ENCODE results near the gene ADSS1.

The ADSS1 gene

GRCh38 chr14:104717137-104717536, 6.9 kb upstream of the ADSS1 start:
- H3K9me2 ChIP-seq (replicated peaks; ENCODE audit: control insufficient read depth, low read length), result no peaks in the 10 kb centered on the region
- H3K27ac ChIP-seq (ENCODE audit: low read depth, low read length), result no peak overlapping the region
- H3K36me3 ChIP-seq (ENCODE audit: control insufficient read depth, low read length), result peaks cover 5% of the 10 kb centered on the region; the same call in 1 of the 2 replicates
- H3K4me2 ChIP-seq (ENCODE audit: low read length), result no peak overlapping the region
- TF ChIP-seq CTCF (IDR thresholded peaks at IDR 0.05; ENCODE audit: low read depth, low read length, poor library complexity, severe bottlenecking), result no peak
- TF ChIP-seq EZH2phosphoT487 (IDR thresholded peaks at IDR 0.05; ENCODE audit: borderline replicate concordance, low read length), result no peak
- H3K79me2 ChIP-seq (ENCODE audit: control insufficient read depth, low read length), result no peaks in the 10 kb centered on the region
- no peaks in the 10 kb centered on the region for H3F3A ChIP-seq (ENCODE audit: control insufficient read depth, insufficient read depth)
- no peak overlapping the region for H3K4me3 ChIP-seq (ENCODE audit: low read length)
- H3K4me1 ChIP-seq (ENCODE audit: control insufficient read depth, low read length), result no peaks in the 10 kb centered on the region
- H3K9me3 ChIP-seq (ENCODE audit: control insufficient read depth, insufficient read depth, low read length), result no peaks in the 10 kb centered on the region
- no peaks in the 10 kb centered on the region for H4K20me1 ChIP-seq (ENCODE audit: control insufficient read depth, insufficient read depth, low read depth, low read length)
- no peaks in the 10 kb centered on the region for H3K27me3 ChIP-seq (ENCODE audit: control insufficient read depth, low read length)

- Histone ChIP-seq H3K4me3 (ENCODE audit: low read length) (no peak overlapping the region), H3K79me2 (ENCODE audit: control insufficient read depth, low read length) (no peaks in the 10 kb centered on the region), H3K36me3 (ENCODE audit: control insufficient read depth, low read length) (peaks cover 5% of the 10 kb centered on the region; the same call in 1 of the 2 replicates), H3K9me3 (ENCODE audit: control insufficient read depth, insufficient read depth, low read length) (no peaks in the 10 kb centered on the region), H3F3A (ENCODE audit: control insufficient read depth, insufficient read depth) (no peaks in the 10 kb centered on the region), H3K27me3 (ENCODE audit: control insufficient read depth, low read length) (no peaks in the 10 kb centered on the region), H3K27ac (ENCODE audit: low read depth, low read length) (no peak overlapping the region), H3K9me2 (replicated peaks; ENCODE audit: control insufficient read depth, low read length) (no peaks in the 10 kb centered on the region), H3K4me1 (ENCODE audit: control insufficient read depth, low read length) (no peaks in the 10 kb centered on the region), H3K4me2 (ENCODE audit: low read length) (no peak overlapping the region), H4K20me1 (ENCODE audit: control insufficient read depth, insufficient read depth, low read depth, low read length) (no peaks in the 10 kb centered on the region)
- TF ChIP-seq CTCF (IDR thresholded peaks at IDR 0.05; ENCODE audit: low read depth, low read length, poor library complexity, severe bottlenecking) (no peak), EZH2phosphoT487 (IDR thresholded peaks at IDR 0.05; ENCODE audit: borderline replicate concordance, low read length) (no peak)
Observed at GRCh38 chr14:104717646-104718045, 6.4 kb upstream of the ADSS1 start.

DNA sequence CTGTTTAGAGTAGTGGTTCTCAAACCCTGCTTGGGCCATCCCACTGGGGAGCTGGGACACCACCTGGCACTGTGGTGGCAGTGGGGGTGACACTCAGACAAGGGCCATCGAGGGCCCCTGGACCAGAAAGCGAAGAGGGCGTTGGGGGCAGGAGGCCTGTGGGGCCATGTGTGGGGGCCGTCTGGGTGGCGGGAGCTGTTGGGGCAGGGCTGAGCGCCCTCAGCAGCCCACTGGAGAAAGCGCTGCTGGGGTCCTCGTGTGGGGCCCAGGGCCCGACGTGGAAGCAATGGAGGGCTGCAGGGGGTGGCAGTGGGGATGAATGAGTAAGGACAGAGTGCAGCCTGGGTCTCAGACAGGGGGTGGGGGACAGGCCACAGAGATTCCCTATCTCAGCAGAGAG, 5.9 kb upstream of the ADSS1 start:
- TF ChIP-seq EZH2phosphoT487 (IDR thresholded peaks at IDR 0.05; ENCODE audit: borderline replicate concordance, low read length) (no peak), CTCF (IDR thresholded peaks at IDR 0.05; ENCODE audit: low read depth, low read length, poor library complexity, severe bottlenecking) (no peak)
- Histone ChIP-seq H3F3A (ENCODE audit: control insufficient read depth, insufficient read depth) (no peaks in the 10 kb centered on the region), H3K4me3 (ENCODE audit: low read length) (no peak overlapping the region), H3K4me2 (ENCODE audit: low read length) (no peak overlapping the region), H3K9me2 (replicated peaks; ENCODE audit: control insufficient read depth, low read length) (no peaks in the 10 kb centered on the region), H3K79me2 (ENCODE audit: control insufficient read depth, low read length) (no peaks in the 10 kb centered on the region), H3K27ac (ENCODE audit: low read depth, low read length) (no peak overlapping the region), H3K4me1 (ENCODE audit: control insufficient read depth, low read length) (no peaks in the 10 kb centered on the region), H3K36me3 (ENCODE audit: control insufficient read depth, low read length) (peaks cover 5% of the 10 kb centered on the region; the same call in 1 of the 2 replicates), H4K20me1 (ENCODE audit: control insufficient read depth, insufficient read depth, low read depth, low read length) (no peaks in the 10 kb centered on the region), H3K27me3 (ENCODE audit: control insufficient read depth, low read length) (no peaks in the 10 kb centered on the region), H3K9me3 (ENCODE audit: control insufficient read depth, insufficient read depth, low read length) (no peaks in the 10 kb centered on the region)
